M059J (cell line): ENCODE data around the gene TP73. TPM values are rescaled to one million over a fixed set of nuclear protein-coding genes. Genes with fewer than 3 reads are reported as not detected.

ENCODE experiments used
- DNase-seq: peaks from one replicate; pipeline ENCODE4 v3.0.0-alpha.2; 2012; ENCODE audit warnings: low read depth
- total RNA-seq: library from RNA; depleted of rRNA; stranded (reverse); fragments of >200 nt; shearing (Covaris generic); gene quantifications from 2 replicates; pipeline ENCODE4 v1.2.3, GENCODE V29; 2014

TP73 gene
- total RNA-seq, 1 experiment from 2014 or later, result 0.91 TPM

DNA sequence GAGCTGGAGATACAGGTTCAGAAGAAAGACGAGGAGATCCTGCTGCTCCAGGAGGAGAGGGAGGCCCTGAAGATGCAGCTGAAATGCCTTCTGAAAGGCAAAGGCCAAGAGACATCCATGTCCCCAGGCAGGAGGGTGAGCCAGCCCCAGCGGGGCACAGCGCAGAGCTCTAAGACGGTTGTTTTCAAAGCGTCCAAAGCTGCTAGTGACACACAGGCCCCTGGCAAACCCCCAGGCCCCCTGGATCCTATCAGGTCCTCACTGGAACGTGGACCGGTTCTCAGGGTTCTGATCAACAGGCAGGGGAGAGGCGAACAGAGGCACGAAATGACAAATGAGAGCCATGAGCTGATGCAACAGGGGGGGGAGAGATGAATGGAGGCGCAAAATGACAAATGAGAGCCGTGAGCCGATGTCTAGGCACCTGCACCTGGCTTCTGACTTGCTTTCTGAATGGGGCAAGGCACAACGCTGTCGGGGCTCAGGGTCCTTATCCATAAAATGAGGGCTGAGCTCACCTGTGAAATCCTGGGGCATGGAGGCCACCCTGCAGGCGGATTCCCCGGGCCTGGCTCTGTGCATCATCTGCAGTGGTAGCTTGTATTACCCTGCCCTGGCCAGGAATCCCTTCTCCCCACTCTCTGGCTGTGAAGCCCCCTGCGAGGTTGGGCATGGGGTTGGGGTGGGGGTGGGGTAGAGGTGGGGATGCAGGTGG is 109.1 kb downstream of the TP73 start:
- no peak for DNase-seq

DNA sequence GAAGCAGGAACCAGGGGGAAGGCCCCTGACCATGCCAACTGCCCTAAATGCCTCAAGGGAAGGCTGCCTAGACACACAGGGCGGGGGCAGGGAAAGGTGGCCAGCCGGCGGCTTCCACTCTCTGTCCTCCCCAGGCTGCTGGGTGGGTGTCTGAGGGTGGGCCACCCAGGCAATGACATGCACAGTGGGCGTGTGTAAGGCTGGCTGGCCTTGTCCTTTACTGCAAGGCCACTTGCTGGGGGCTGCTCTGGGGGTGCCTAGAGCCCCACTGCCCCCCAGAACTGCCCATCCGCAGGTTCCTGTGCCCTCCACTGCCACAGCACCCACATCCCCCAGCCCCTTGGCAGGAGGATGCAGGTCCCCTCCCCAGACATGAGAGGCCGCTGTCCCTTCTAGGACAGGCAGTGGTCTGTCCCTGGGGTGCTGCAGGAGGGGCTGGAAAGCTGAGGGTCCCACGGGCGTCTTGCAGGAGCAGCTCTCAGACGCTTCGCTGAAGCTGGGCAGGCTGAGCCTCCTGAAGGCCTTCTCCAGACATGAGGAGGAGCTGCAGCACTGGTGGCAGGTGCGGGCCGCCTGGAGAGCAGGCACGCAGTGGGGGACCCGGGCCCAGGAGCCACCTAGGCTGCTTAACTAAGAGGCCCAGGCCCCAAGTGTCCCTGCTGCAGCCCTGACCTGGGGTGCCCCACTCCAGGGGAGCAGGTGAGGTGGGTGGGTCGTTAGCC is 110.0 kb downstream of the TP73 start:
- DNase-seq, result no peak

DNA sequence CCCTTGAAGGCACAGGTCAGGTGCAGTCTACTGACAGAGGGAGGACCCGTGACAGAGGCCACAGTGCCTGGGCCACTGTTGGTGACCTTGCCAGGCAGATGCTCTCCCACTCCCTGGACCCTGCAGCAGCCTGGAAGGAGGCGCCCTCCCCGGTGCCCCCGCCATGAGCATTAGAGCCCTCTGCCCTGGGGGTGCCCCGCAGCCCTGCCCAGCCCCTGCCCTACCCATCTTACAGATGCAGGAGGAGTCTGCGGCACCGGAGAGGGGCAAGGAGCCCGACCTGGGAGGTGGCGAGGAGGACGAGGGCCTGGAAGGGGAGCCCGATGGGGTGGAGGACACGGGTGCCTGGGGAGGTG is 110.5 kb downstream of the TP73 start:
- no peak for DNase-seq

DNA sequence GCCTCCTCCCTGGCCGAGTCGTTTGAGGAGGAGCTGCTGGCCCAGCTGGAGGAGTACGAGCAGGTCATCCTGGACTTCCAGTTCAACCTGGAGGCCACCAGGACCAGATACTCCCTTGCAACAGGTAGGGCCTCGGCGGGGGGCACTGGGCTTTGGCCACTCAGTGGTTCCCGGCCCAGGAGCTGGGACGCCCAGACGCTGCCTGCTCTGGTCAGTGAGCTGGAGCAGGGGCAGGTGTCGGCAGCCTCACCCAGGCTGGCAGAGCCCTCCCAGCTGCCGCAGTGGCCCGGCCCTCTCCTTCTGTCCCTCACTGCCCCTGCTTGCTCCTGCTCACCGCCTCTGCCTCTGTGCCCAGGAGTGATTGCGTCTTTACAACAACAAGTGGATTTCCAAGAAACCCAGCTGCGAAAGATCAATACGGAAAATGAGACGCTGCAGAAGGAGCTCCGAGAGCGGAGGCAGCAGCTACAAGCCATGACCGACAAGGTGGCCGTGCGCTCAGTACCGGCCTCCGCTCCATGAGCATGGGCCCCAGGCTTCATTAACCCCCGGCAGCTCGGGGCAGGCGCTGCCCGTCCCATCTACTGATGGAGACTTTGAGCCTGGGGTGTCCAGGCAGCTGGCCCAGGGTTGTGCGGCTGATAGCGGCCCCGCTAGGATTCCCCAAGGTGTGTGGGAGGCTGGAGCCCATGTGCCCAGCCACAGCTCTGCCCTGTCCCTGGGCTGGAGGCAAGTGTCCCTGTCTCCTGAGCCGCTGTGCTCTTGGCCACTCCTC is 111.2 kb downstream of the TP73 start:
- DNase-seq, result no peak

DNA sequence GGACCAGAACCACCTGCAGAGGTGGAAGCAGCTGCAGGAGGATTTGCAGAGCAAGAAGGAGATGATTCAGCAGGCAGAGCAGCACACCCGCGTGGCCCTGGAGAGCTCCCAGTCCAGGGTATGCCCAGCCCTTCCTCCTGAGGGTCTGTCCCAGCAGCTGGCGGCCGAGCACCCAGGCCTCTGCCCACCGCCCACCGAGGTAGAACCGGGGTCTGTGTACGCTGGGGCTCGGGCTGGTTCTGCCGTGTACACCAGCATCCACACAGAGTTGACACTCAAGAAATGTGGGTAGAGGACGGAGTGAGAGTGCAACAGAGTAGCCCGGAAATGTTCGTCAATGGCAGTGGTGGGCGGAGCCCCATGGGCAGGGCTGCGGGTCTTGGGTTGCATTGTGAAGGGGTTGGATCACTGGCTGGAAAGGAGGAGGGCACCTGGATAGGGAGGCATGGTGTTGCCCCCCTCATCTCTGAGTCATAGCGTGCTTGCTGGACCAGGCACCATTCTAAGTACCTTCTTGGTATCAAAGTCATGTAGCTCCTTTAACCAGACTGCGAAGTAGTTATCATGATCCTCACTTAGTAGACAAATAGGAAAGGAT is 115.1 kb downstream of the TP73 start:
- DNase-seq, result no peak

DNA sequence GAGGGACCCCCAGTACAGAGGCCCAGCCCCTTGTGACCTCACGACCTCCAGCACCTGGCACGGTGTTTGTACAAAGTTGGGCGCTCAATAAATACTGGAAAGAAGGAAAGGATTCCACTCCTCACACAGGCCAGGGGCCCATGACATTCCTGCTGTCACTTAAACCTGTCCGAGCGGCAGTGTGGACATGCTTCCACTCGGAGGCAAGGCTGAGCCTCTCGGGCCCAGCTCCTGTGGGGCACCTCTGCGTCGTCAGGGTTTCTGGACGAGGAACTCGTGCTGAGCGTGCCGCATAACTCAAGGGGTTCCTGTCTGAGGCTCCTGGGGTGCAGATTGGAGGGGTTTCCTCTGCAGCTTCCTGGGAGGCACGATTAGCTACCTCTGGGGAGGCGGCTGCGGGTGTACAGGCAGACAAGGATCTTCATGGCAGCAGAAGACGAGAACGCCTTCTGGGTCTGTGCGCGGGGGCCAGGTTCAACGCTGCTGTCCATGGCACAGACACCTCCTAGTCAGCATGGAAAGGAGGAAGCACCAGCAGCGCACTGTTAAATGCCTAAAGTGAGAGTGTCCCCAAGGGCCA is 116.6 kb downstream of the TP73 start:
- DNase-seq, result no peak

DNA sequence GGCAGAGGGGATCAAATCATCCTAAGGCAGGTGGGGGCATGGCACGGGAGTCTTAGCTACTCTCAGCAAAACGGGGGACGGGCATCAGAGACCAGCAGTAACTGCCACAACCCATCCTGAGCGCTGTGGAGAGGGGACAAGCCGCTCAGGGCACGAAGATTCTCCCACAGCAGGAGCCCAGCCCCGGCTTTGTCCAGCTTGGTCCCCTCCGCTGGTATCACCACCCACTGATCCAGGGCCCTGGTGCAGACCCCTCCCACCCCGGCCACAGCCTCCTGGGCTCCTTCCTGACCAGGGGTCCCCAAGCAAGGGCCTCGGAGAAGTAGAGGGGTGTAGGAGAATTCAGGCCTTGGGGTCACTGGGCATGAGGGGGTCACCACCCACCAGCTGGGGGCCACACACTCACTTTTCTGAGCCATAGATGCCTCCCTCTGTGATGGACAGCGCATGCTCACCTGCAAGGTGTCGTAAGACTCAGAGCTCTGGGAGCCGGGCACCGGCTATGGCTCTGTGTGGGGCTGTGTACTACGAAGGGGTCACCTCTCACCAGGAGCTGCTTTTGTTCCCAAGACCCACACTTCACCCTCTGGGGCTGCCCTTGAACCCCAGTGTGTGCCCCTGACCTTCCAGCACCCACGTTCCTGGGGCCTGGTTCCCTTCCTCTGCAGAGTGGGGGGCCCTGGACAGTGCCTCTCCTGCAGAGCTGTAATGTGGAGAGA is 117.9 kb downstream of the TP73 start:
- no peak for DNase-seq

DNA sequence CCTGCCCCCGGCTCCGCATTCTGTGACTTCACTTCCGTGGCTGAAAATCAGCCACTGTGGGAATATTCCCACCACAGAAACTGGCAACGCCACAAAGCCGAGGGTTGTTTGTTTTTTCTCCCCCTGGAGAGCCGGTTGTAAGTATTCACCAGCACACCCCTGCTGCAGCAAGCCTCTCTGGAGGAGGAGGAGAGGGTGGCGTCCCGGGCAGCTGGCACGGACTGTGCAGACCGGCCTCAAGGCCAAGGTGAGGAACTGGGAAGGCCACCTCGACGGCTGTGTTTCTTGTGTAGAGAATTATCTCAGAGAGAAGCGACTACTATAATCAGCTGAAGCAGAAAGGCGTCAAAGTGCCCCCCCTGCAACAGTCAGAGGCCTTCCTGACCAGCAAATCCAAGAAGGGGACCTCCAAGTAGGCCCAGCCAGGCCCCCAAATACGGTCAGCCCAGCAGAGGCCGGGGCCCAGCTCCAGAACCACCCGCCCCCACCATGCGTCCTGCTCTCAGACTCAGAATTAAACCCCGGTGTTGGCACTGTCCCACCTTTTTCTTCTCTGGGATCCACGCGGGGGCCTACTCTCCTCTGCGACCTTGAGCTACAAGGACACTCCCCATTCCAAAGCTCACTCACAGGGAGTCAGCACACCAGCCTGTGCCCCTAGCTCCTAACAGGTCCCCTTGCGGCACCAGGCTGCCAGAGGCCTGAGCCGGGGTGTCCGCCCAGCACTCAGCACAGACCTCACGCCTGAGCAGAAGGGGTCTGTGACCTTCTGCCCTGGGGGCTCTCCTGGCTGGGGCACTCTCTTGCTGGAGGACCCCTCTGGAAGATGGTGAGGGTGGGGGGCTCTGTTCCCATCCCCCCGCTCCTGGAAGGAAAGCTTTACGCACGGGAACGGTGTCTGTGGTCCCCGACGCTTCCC is 119.1 kb downstream of the TP73 start:
- DNase-seq, result no peak

DNA sequence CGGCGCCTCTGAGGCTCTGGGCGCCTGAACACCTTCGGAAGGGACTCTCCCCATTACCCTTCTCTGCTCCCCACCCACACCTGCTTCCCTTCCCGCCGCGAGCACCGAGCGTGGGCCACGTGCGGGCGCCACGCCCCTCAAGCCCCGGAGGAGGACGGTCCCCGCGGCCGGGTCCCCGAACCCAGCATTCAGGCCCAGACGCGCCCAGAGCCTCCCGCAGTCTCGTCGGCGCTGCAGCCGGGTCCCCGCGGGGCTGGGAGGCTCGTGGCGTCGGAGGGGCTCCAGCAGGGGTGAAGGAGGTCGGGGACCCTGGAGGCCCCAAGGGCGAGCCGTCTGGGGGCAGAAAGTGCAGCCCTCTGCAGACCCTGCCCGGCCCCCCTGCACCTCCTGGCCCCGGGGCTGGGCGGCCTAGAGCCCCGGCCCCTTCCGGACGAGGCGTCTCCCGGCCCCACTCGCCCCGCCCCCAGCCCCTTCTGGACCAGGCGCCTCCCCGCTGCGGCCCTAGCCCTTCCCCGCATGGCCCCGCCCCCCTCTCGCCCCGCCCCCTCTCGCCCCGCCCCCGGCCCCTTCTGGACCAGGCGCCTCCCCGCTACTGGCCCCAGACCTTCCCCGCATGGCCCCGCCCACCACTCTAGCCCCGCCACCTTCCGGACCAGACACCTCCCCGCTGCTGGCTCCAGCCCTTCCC is 119.9 kb downstream of the TP73 start:
- peak; percentile 33 for DNase-seq

DNA sequence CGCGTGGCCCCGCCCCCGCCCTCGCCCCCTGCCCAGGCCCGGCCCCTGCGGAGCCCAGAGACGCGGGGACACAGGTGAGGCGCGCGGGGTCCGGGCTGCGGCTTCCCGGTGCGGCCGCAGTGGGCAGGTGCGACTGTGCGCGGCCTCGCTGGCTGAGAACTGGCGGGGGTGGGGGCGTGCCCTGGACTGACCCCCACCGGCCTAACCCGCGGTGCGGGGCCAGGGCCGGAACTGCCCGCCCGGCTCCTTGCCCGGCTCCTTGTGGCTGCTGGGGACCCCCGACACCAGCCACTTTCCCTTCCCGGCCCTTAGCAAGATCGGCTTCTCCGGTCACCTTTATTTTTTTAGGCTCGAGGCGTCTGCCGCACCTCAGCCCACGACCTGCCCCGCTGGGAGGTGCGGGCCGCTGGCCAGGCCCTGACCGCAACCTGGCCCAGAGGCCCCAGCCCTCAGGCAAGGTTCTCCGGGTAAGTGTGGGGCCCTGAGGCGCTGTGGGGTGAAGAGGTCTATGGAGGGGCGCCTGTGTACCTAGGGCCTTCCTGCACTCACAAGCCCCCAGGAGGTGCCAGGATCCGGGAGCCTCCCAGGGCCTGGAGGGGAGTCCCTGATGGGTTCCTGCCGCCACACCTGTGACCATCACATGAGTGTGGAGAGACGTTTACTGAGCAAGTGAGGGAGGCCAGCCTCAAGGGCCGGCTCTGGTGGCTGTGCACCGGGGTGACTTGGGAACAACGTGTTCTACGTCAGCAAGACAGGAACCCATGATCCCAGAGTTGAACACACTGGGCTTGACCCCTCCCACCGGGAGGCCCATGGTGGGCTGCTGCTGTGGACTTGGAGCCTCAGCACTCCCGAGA is 120.6 kb downstream of the TP73 start, which contains the start of gene SMIM1:
Gene SMIM1 (plus strand): TSS at position 35 of the 857 bp plus-strand sequence. CDS start 2,625 bp downstream, outside the sequence.
- DNase-seq, result no peak

DNA sequence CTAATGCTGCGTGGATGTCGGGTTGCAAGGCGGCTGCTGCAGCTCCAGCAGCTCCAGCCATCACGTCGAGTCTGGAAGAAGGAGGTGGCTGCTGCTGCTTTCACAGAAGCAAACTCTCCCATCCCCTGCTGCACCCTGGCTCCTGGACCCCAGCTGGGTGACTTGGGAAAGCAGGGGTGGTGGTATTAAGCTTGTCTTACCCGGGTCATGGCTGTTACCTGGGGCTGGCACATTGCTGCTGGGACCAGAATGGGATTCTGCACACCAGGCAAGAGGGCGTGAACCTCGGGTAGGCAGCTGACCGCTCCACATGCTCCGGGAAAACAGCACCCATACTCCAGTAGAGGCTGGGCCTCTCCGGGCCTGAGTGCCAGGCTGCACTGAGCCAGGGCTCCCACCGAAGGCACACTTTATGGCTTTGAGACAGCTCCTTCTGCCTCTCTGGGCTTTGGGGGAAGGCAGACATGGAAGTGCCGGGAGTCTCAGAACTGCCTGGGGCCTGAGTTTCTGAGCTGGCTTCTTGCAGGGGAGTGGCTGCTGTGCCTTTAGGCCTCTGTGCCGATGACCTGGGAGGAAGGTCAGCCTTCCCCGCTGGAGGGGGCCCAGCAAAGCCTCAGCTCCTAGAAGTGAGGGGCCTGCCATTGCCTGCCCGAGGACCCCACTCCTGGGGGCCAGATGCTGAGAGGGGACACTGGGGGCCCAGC is 121.4 kb downstream of the TP73 start:
- no peak for DNase-seq

DNA sequence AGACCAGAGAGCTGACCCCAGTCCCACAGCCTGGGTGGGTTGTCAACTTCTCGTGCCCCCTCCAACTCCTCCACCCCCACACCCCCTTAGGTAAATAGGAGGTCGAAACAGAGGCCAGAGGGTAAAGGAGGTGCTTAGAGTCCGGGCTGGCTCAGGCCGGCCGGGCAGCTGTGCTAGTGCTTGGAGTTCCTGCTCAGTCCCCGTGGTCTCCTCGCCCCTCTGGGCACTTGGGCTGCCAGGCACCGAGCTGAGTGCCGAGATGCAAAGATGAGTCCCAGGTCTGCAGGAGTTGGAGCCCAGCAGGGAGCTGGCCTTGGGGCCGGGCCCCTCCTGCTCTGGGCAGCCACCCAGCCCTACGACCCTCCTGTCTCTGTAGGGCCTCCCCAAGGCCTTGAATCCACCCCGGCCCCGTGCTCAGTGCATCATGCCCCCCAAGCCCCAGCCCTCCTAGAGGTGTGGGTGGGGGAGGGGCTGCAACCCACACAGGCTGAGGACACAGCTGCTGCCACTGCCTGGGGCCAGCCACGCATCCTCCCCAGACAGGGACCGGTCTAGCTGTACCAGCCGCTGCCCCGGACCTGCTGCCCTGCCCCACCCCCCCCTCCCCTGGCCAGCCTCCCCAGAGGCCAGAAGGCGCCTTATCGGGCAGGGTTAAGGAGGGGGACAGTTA is 122.1 kb downstream of the TP73 start:
- DNase-seq, result no peak

DNA sequence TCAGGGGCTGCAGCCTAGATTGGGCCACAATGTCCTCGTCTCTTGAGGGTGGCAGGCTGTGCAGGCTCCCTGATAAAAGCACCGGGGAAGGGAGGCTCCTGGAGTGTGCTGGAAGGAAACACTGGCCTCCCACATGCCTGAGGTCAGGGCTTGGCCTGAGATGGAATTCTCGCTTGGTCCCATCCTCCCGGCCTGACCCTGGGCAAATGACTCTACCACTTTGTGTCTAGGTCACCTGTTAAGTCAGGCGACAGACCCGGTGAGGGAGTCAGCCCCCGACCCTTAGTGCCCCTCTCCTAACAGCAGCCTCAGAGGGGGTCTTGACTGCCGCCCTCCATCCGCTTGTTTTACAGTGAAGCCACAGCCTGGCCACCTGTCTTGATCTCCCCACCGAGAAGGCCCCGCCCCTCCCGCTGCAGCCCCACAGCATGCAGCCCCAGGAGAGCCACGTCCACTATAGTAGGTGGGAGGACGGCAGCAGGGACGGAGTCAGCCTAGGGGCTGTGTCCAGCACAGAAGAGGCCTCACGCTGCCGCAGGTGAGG is 122.7 kb downstream of the TP73 start:
- peak; percentile 37 for DNase-seq

DNA sequence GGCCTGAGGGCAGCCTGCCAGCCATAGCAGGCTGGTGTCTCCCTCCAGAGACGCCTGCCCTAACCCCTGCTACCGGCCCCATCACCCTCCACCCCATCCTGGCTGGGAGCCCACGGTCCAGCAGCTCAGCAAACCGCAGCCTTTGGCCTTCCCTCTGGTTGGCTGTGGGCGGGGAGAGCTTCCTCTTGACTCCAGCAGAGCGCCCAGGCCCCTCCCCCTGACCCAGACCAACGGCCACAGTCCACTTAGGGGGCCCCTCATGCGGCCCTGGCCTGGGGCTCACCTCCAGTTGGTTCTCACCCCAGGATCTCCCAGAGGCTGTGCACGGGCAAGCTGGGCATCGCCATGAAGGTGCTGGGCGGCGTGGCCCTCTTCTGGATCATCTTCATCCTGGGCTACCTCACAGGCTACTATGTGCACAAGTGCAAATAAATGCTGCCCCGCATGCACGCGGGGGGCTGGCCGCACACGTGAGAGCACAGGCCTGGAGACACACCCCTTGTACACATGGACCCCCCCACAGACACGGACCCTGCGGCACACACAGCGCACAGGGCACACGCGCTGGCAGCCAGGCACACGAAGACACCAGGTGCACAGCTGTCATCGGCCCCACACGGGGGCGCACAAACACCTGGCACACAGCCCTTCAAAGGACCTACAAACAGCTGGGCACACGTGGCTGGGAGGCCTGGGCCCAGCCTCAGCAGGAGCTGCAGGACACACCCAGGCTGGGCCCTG is 123.3 kb downstream of the TP73 start:
- DNase-seq, result peak; percentile 70

DNA sequence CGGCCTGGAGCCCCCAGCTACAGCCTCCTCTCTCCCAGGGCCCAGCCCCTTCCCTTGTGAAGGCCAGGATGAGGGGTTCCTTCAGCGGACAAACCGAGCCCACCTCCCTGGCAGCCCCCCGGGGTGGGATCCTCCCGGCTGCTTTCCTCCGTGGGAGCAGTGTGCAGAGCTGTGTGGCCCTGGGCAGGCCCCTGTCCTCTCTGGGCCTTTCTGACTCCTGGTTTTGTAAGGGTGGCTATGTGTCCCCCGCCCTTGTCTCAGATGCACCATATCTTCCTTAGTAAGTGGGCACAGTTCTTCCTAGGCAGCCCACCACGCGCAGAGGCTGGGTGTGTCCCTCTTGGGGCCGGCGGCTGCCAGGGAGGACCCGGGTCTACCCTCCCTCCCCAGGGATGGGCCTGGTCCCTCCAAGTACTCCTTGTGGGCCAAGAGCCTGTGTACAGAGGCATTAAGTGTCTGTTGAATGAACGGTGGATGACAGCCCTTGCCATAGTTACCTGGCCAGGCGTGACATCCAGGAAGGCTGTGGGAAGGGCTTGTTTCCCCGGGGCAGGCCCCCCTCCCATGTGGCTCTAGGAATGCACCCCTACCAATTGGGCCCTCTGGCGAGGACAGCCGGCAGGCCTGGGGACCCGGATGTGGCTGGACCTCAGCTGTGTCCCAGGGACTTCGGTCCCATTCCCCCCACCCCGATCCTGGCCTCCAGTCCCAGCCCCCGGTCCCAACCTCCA is 124.1 kb downstream of the TP73 start:
- DNase-seq, result no peak
